Mesothelial cell of epicardium (in vitro differentiated cells): ENCODE measurements around the gene PHACTR1. TPM values are rescaled to one million over a fixed set of nuclear protein-coding genes. Genes with fewer than 3 reads are reported as not detected.

Experiments
- DNase-seq, 2 experiments: peaks; one replicate each; pipeline ENCODE4 v3.0.0; 2021; ENCODE audit warnings: low spot score in 2 of 2; ENCODE audit not compliant: unreplicated experiment in 2 of 2
- H3K27ac Mint-ChIP-seq: 2 replicates; pipeline ENCODE4 v1.8.0; 2021; ENCODE audit warnings: mixed read lengths
- H3K27me3 Mint-ChIP-seq: 2 replicates; pipeline ENCODE4 v1.8.0; 2021; ENCODE audit warnings: low read depth, mixed read lengths
- H3K36me3 Mint-ChIP-seq: 2 replicates; pipeline ENCODE4 v1.8.0; 2021; ENCODE audit warnings: mixed read lengths
- H3K4me1 Mint-ChIP-seq: 2 replicates; pipeline ENCODE4 v1.8.0; 2021; ENCODE audit warnings: mixed read lengths
- H3K4me3 Mint-ChIP-seq: 2 replicates; pipeline ENCODE4 v1.8.0; 2021; ENCODE audit warnings: mild to moderate bottlenecking, moderate library complexity, mixed read lengths
- H3K9me3 Mint-ChIP-seq: 2 replicates; pipeline ENCODE4 v1.8.0; 2021; ENCODE audit warnings: mixed read lengths
- total RNA-seq: library from RNA; stranded (reverse); gene quantifications from 3 replicates; pipeline ENCODE4 v1.2.1, GENCODE V29; 2021
- TF ChIP-seq, protein P1 (sequence below): fragments of 200-600 bp; sonication (generic); IDR thresholded peaks from one replicate; pipeline ENCODE4 v1.5.0; 2021; ENCODE audit warnings: antibody characterized with exemption; ENCODE audit not compliant: unreplicated experiment

The PHACTR1 gene
- total RNA-seq, 1 donor from 2014 or later, result 0.76 TPM

DNA sequence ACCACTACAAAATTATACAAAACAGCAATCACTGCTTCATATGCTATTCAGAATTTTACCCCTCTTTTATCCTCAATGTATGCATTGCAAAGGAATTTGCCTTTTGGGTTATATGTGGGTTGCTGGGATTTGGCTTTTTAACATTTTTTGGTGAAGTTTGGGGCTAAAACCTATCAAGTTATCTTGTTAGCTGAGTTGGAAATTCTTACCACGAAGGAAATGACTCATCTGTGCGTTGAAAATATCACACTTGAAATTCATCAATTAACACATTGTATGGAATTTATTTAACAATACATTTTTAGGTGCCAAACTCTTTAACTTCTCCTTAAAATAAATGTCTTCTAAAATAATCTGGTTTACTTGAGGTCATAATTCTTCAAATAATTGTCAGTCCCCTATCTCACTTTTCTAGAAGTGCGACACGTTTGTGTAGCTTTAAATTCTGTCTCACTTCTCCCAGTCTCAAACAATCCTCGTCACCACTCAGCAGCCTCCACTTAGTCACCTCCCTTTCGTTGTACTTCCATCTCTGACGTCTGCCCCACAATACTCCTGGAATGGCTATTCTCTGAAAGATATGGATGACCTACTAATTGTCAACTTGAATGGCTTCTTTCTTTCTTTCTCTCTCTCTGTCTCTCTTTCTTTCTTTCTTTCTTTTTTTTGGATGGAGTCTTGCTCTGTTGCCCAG is 88.5 kb downstream of the PHACTR1 start:
- Mint-ChIP-seq H3K4me1 (no peaks in the 10 kb centered on the region), H3K27ac (no peak overlapping the region)

DNA sequence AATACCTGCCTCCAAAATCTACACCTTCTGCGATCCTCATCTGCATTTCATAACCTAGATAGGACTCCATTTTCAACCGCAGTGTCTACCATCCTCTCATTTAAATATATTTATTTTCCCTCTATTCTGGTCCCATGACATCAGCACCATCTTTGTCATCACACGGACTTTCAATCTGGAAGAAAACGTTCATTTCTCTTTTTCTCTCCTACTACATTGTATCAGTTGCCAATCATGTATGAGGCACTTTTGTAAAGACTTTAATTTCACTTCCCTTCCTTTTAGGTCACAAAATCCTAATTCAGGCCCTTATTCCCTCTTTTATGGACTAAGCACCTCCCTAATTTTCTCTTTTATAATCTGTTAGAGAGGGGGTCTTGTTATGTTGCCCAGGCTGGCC is 89.6 kb downstream of the PHACTR1 start:
- no peak overlapping the region for H3K27ac Mint-ChIP-seq
- no peaks in the 10 kb centered on the region for H3K4me1 Mint-ChIP-seq
- no peak overlapping the region for H3K4me3 Mint-ChIP-seq
- peaks cover 54% of the 10 kb centered on the region for H3K27me3 Mint-ChIP-seq
- TF ChIP-seq, protein P1, sequence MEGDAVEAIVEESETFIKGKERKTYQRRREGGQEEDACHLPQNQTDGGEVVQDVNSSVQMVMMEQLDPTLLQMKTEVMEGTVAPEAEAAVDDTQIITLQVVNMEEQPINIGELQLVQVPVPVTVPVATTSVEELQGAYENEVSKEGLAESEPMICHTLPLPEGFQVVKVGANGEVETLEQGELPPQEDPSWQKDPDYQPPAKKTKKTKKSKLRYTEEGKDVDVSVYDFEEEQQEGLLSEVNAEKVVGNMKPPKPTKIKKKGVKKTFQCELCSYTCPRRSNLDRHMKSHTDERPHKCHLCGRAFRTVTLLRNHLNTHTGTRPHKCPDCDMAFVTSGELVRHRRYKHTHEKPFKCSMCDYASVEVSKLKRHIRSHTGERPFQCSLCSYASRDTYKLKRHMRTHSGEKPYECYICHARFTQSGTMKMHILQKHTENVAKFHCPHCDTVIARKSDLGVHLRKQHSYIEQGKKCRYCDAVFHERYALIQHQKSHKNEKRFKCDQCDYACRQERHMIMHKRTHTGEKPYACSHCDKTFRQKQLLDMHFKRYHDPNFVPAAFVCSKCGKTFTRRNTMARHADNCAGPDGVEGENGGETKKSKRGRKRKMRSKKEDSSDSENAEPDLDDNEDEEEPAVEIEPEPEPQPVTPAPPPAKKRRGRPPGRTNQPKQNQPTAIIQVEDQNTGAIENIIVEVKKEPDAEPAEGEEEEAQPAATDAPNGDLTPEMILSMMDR, result no peak
- H3K9me3 Mint-ChIP-seq, result no peaks in the 10 kb centered on the region
- DNase-seq, result no peak
- H3K36me3 Mint-ChIP-seq, result no peaks in the 10 kb centered on the region

More for the DNA sequence above, 88.5 kb downstream of the PHACTR1 start:
- Mint-ChIP-seq H3K9me3 (no peaks in the 10 kb centered on the region), H3K36me3 (no peaks in the 10 kb centered on the region), H3K27me3 (peaks cover 59% of the 10 kb centered on the region), H3K4me3 (no peak overlapping the region)
- no peak for DNase-seq
- TF ChIP-seq, protein P1, result no peak

DNA sequence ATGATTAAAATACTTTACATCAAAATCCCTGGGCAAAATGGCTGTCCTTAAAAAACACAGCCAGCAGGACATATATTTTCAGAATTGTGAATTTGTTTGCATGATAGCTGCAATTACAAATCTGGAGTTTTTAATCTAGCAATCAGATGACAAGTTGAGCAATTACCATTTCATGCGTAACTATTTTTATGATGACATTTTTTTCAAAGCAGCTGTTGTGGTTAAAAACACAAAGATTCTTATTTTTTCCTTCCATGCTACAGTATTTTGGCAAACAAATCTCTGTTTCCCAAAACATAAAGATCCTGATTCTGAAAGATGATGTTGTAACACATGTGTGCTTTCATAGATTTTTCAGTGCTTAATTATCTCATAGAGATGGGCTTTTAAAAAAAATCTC is 90.2 kb downstream of the PHACTR1 start:
- TF ChIP-seq, protein P1, result no peak
- DNase-seq, result no peak
- Mint-ChIP-seq H3K36me3 (no peaks in the 10 kb centered on the region), H3K27me3 (peaks cover 49% of the 10 kb centered on the region), H3K4me3 (no peak overlapping the region), H3K9me3 (peaks cover 4% of the 10 kb centered on the region), H3K4me1 (no peaks in the 10 kb centered on the region), H3K27ac (no peak overlapping the region)

DNA sequence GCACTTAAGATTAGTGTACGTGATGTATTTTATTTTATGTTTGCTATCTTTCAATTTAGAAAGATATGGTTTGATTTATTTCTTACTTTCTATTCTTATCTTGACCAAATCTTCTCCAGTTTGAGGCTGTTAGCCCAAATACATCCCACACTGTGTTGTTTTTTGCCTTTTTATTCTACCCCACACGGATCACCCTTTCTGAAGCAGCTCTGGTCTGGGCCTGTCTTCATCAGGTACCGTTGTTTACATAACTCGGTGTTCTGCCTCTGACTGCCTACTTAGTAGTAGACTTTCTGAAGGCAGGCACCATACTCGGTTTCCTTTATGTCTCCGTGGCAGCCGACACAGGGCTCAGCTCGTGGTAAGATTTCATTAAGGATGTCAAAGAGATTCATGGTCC is 95.0 kb downstream of the PHACTR1 start:
- no peak for DNase-seq
- Mint-ChIP-seq H3K9me3 (peaks cover 4% of the 10 kb centered on the region), H3K27me3 (peaks cover 22% of the 10 kb centered on the region), H3K4me1 (peaks cover 19% of the 10 kb centered on the region), H3K4me3 (no peak overlapping the region), H3K27ac (no peak overlapping the region), H3K36me3 (no peaks in the 10 kb centered on the region)
- TF ChIP-seq, protein P1, result no peak

DNA sequence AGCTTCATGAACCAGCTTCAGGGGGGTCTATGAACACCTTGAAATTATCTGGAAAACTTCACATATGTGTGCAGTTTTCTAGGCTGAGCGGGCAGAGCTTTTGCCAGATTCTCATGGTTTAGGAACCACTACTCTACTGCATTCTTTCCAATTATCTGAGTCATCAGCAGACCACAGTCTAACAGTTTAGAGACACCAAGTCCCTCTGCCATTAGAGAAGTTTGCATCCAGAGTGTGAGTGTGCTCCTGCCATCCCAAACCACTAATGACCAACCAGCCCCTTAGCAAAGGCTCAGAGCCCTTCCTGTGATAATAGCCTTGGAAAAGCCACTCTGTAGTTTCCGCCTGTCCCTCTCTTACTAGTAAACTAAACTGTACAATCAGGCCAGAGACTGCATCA is 96.8 kb downstream of the PHACTR1 start:
- Mint-ChIP-seq H3K27me3 (peaks cover 10% of the 10 kb centered on the region), H3K9me3 (peaks cover 4% of the 10 kb centered on the region), H3K4me3 (no peak overlapping the region), H3K27ac (no peak overlapping the region), H3K36me3 (no peaks in the 10 kb centered on the region), H3K4me1 (peaks cover 24% of the 10 kb centered on the region)
- TF ChIP-seq, protein P1, result no peak
- DNase-seq, result no peak
